Right ventricle myocardium inferior (tissue), 1 donor: Measurements from ENCODE around the gene PTPRH. TPM values are rescaled to one million over a fixed set of nuclear protein-coding genes. Genes with fewer than 3 reads are reported as not detected.

ENCODE experiments used
- ATAC-seq: fragments of 200-7000 bp; cut with Tn5 transposase; one replicate; pipeline ENCODE4 v1.9.1; 2020; ENCODE audit warnings: mild to moderate bottlenecking, moderate library complexity
- DNase-seq: peaks from one replicate; pipeline ENCODE4 v3.0.0; 2021; ENCODE audit errors: missing footprints
- intact Hi-C: fragments of 100-400 bp; cut with DNase I; formaldehyde crosslinking; loops from one replicate; pipeline ENCODE4 v1.11.0; 2022
- long read RNA-seq: library from polyadenylated mRNA; unstranded; transcript quantifications from one replicate; pipeline ENCODE4 v2.0.0, GENCODE V29; 2021
- total RNA-seq: library from RNA; stranded (reverse); fragmentation: NEBNext Ultra II Directional; extraction: Animal tissue kit (Norgen Biotek cat#: 25700); gene quantifications from one replicate; pipeline ENCODE4 v1.2.1, GENCODE V29; 2021
- donor health status: DM: no; HTN: yes; CAD: no; lungs with severe emphysema.

The PTPRH gene, protein sequence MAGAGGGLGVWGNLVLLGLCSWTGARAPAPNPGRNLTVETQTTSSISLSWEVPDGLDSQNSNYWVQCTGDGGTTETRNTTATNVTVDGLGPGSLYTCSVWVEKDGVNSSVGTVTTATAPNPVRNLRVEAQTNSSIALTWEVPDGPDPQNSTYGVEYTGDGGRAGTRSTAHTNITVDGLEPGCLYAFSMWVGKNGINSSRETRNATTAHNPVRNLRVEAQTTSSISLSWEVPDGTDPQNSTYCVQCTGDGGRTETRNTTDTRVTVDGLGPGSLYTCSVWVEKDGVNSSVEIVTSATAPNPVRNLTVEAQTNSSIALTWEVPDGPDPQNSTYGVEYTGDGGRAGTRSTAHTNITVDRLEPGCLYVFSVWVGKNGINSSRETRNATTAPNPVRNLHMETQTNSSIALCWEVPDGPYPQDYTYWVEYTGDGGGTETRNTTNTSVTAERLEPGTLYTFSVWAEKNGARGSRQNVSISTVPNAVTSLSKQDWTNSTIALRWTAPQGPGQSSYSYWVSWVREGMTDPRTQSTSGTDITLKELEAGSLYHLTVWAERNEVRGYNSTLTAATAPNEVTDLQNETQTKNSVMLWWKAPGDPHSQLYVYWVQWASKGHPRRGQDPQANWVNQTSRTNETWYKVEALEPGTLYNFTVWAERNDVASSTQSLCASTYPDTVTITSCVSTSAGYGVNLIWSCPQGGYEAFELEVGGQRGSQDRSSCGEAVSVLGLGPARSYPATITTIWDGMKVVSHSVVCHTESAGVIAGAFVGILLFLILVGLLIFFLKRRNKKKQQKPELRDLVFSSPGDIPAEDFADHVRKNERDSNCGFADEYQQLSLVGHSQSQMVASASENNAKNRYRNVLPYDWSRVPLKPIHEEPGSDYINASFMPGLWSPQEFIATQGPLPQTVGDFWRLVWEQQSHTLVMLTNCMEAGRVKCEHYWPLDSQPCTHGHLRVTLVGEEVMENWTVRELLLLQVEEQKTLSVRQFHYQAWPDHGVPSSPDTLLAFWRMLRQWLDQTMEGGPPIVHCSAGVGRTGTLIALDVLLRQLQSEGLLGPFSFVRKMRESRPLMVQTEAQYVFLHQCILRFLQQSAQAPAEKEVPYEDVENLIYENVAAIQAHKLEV
- 0.87 TPM for total RNA-seq
- long read RNA-seq, partial matches to known transcripts: 0 of 2 reads
- long read RNA-seq, other reads (novel, unspliced or antisense): 2 of 2 reads

DNA sequence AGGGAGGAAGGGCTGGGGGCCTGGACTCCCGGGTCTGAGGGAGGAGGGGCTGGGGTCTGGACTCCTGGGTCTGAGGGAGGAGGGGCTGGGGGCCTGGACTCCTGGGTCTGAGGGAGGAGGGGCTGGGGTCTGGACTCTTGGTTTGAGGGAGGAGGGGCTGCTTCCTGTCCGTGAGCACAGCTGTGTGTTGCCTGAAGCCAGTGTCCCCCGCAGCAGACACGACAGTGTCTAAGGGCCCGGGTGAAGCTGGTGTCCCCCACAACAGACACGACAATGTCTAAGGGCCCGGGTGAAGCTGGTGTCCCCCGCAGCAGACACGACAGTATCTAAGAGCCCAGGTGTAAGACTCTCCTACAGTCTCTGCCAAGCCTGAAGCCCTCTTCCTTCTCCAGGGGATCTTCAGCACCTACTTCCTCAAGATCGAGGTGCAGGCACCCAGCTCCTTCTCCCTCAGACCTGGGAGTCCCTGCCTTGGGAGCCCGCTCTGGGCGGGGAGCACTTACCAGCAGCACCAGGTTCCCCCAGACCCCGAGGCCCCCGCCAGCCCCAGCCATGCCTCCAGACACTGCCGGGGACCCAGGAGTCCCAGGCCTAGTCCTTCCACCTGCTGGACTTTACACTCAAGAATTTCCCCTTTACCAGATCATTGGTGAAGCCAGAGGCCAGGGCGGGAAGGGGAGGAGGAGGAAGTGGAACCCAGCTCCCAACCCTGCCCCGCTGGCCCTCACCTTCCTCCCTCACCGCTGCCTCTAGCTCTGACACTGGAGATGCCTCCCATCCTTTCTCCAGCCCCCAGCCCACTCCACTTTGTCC lies at the start of gene PTPRH:
Gene PTPRH (minus strand): TSS at position 622 of the 813 bp plus-strand sequence. CDS start 68 bp downstream, at position 554.
- intact Hi-C loops: no loop called here
- DNase-seq (no peak), ATAC-seq (no peak)

DNA sequence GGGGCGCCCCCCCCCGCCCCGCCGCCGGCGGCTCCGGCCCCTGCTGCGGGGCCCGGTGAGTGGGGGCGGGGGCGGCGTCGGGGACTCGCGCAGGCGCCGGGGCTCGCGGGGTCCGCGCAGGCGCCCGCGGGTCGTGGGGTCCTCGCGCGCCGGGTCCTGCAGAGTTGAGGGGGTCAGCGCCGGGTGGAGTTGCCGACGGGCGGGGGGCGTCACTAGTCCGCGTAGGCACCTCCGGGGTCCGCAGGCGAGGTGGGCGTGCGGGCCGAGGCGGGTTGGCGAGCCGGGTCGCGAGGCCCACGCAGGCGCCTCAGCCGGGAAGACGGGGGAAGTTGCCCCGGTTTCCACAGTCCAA lies 49.2 kb upstream of the PTPRH start:
- DNase-seq (no peak), ATAC-seq (peak; percentile 11)
- intact Hi-C loops: no loop called here

DNA sequence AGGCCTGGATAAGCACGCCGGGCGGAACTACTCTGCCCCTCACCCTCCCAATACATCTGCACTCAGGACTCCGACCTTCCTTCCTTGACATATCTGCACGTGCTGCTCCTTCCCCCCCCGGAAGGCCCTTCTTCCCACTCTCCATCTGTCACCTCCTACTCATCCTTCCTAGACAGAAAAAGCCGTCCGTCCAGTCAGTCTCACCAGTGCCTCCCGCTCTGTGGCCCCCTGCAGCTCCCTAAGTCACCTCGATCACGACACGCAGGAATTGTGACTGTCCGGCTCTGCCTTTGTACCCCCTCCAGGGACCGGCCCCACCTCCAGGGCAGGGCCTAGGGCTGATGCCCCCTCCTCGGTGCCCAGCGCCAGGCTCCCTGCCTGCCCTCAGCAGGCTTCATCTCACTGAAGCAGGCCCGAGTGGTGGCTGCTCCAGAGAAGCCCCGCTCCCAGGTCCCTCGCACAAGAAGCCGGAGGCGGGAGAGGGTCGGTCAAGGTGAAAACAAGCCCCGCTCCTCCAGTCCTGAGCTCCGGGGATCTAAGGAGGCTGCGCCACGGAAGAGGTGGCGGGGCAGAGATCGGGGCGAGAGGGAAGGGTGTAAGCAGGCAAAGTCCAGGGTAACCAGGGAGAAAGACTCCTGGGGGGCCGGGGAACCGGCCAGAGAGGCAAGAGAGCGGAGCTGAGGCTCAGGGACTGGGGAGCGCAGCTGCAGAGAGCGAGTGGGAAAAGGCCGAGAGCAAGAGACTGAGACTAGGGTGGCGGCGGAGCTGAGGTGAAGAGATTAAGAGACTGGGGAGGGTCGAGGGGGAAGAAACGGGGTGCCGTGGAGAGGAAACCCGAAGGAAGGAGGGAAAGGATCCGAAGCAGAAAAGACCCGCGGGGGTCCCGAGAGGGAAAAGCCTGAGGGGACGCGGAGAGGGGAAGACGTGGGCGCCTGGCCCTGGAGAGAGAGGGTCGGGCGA lies 48.4 kb upstream of the PTPRH start:
- ATAC-seq (no peak), DNase-seq (no peak)
- intact Hi-C loops: no loop called here

DNA sequence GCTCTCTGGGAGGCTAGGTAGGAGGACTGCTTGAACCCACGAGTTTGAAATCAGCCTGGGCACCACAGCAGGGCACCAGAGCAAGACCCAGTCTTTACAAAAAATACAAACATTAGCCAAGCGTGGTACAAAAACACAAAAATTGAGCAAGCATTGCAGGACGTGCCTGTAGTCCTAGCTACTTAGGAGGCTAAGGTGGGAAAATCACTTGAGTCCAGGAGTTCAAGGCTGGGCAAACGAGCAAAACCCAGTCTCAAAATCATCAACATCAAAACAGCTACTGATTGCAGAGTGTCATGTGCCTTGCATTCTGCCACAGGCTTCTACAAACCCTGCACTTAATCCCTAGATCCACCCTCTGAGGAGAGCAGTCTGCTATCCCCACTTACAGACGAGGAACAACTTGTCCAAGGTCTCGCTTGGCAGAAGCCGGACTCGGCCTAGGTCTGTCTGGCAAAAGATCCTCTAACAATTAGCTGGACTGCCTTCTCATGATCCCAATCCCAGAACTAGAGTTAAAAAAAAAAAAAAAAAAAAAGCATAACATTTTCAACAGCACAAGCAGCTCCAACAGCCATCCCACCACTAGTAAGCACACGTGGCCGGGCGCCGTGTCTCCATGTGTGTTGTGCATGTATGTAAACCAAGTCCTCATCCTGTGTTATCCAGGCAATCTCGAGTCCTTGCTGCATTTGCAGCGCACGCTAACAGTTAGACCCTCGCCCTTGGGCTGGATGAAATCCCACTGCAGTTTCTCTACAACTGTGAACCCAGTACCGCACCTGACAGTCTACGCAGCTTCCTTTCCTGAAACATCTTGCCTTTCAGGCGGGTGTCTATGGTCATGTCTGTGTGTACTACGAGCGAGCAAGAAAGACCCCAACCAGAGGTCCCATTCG lies 47.5 kb upstream of the PTPRH start:
- intact Hi-C loops: no loop called here
- no peak for ATAC-seq
- DNase-seq: no peak

DNA sequence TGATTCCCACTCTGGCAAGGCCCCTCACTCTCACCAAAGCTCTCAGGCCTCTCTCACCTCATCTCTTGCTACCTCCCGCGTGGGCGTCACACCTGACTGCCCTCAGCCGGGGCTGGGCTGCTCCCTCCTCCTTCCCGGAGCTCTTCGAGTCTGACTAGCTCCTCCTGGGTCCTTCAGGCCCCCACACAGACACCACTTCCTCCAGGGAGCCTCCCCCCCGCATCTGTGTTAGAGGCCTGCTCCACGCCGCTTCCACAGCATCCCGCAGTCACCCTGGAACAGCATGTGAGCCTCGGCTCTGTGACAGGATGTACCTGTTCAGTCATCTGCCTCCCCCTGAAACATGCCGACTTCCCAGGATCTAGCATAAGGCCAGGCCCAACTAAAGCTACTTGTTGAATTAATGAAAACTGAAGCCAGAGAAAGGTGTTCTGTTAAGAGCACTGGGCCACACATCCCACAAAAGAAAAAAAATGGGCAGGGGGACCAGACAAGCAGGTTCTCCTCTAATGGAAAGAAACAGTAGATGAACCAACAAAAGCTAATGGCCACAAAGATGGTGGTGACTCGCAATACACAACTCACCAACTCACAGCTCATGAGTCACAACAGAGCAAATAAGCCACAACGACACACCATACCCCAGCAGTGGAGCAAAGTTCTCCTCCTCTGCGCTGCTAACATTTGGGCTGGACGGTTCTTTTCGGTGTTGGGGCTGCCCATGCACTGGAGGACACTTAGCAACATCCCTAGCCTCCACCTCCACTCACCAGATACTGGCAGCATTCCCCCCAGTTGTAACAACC lies 46.5 kb upstream of the PTPRH start:
- ATAC-seq (no peak), DNase-seq (no peak)
- intact Hi-C loops: no loop called here

DNA sequence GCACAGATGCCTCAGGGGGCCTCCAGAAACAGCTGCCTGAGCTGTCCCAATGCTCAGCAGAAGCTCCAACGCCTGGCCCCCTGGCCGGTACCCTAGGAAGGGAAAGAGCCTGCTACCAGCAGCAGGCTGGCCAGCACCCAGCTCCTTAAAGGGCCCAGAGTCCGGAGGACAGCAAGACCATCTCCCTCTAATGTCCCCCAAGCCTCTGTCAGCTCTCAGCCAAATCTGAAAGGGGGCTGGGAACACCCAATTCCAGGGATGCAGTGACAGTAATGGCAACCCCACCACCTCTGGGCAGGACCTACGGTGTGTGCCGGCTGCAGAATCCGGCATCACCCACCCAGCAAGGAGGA lies 45.3 kb upstream of the PTPRH start:
- intact Hi-C loops: no loop called here
- ATAC-seq: no peak
- no peak for DNase-seq

DNA sequence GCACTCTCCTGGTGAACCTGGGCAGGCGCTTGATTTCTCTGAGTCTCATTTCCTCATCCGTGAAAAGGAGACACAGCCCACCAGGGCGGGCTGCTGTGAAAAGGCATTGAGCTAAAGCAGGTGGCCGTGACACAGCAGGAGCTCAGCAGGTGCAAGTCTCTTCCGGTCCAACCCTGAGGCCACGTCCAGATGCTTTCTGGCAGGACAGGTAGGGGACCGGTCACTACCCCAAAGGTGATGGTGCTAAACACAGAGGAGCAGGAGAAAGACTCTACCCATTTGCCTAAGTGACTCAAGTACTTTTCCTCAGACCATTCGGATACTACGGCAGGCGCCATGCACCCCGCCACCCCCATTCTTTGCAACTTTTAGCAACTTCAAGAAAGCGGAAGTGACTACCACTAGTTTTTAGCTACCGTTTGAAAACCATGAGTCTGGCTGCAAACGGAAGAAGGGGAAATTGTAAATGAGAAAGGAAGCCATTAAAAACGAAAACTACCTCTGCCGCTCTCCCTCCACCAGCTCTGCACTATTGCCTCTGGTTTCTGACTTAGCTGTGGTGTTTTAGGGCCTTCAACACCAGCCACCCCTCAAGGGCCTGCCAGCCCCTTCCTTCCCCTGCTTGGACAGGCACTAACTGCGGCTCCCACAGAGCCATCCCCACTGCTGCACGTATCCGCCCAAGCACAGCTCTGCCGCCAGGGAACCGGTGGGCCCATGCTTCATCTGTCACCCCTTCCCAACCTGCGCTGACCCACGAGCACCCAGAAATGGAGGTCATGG lies 44.7 kb upstream of the PTPRH start:
- no peak for DNase-seq
- ATAC-seq: no peak
- intact Hi-C loops: no loop called here

DNA sequence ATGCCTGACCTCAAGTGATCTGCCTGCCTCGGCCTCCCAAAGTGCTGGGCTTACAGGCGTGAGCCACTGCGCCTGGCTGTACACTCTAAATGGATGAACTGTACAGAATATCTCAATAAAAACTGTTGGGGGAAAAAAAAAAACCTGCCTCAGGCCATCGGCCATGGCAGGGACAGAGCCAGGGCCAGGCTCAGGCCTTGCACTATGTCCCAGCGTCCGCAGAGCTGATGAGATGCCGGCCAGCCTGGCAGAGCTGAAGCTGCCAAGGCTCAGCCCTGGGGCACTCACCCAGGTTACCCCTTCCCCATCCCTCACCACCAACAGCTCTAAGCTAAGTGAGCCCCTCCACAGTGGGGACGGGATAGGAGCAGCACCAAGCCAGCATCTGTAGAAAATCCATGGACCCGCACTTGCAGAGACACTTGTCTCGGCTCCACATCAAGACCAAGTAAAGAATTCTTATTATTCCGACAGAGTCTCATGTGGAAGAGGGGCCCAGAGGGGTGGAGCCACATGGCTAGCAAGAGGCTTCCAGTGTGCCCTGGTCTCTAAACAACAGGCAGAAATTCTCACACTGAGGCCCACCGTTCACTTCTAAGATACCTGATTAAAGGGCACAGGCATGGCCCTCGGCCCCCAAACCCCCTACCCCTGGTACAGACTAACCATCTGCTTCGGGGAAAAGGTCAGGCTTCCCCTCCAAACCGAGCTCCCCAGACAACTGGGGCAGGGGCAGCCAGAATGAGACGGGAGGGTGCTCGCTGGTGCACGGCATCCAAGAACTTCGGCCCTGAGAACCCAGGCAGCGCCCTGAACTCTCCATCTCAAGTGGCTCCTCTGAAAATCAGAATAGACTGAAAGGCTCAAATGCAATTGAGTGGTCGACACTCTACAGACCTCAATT lies 43.7 kb upstream of the PTPRH start:
- ATAC-seq (no peak), DNase-seq (no peak)
- intact Hi-C loops: no loop called here

DNA sequence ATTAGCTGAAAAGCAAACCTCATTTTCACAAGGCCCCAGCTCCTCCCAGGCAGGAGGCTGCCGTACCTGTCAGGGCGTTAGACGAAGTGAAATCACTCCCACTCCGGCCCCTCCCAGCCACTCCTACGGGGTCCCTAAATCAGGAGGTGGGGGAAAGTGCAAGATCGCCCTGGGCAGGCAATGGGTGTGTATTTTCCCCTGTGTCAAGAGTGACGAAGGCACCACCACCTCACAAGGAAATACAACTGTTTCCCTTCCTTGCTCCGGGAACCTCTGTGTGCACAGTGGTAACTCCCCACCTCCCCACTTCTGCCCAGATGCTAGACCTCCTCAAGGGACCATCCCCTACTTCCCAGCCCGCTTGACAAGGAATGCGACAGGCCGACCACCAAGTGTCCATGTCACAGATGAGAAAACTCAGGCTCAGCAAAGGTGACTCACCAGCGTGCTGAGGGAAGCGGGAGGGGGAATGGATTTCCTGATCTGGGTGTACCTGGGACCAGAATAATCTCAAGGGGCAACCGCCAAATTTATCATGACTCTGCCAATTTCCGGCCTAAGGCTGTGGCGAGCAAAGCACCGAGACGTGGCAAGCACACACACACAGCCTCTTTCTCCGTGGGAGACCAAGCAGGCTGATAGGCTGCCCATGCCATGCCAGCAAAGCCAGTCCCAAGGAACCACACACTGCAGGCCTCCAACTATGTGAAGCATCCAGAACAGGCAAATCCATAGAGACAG lies 42.2 kb upstream of the PTPRH start:
- no peak for DNase-seq
- ATAC-seq: no peak
- intact Hi-C loops: no loop called here

DNA sequence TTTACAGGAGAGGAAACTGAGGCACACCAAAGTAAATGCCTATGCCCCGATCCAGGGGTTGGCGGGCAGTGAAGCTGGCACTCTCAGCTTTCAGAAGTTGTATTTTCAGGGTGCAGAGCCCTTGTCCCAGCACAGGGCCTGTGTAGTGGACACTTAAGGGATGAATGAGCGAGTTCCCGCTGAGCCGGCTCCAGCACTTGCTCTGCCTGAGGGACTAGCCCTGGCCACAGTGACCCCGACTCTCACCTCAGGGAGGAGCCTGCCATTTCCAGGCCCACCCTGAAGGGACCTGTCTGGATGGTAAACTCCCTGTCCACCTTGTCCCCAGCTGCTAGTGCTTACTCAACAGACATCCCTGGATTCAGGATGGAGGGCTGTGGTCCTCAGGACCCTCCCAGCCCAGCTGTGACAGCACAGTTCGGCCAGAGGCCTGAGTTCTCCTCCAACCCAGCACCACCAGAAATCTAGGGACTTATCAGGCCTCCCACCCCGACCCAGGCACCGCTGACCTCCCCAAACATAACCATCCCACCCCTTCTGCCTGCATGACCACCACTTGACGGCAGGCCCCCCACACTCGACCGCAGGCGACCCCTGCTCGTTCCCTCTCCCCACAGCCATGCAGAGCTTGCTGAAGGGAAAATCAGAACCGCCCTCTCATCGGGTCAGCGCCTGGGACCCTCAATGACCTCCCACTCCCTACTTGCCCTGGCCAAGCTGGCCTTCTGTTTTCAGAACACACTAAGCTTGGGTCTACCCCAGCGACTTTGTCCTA lies 41.1 kb upstream of the PTPRH start:
- DNase-seq: no peak
- no peak for ATAC-seq
- intact Hi-C loops: no loop called here

DNA sequence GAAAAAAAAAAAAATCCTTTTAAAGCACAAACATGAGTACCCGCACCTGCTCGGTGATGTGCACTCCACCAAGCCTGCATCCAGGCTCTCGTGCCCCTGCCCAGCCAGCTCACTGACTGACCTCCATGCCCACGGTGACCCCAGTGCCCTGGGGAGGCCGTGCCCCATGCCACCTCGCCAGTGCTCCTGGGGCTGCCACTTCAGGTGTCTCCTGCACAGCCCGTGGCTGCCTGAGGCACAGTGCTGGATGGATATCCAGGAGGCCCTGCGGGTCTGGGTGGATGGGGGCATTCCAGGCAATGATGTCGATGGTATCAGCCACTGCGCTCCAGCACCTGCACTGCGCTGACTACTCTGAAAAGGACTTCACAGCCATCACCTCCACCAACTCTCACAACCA lies 40.5 kb upstream of the PTPRH start:
- no peak for DNase-seq
- intact Hi-C loops: no loop called here
- no peak for ATAC-seq

DNA sequence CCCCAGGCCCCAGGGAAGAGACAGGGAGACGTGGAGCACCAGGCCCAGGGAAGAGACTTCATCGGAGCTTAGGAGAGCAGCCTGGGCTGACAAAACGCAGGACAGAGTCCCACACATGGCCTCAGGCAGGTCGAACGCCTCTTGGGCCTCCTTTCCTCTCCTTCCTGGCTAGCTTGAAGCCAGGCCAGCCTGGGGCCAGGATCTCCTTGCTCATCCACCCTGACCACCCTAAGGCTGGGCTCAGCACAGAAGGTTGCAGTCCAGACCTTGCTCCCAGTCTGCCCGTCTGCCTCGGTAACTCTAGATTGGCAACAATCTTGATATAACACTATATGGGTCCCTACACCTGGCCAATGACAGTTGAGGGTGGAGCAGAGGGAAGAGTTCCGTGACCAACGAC lies 39.4 kb upstream of the PTPRH start:
- no peak for DNase-seq
- intact Hi-C loops: no loop called here
- no peak for ATAC-seq

DNA sequence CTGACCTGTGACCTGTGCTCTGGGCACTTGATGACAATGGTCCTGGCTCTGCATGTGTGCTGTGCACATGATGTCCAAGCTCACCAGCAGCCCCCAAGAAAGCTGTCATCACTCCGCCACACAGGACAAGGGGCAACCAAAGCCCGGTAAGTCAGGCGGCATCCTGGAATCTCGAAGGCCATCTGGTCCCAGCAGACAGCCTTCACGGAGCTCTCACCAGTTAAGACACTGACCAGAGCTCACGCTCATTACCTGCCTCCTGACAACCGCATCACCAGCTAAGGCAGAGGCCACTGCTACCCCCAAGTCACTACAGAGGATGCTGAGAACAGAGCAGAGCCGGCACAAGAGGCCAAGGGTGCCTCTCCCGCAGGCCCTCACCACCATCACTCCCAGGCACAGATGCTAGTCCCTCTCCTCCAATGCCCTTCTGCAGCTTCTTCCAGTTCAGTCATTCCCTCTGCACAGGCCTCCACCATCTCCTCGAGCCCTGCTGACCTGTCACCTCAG lies 38.9 kb upstream of the PTPRH start:
- intact Hi-C loops: no loop called here
- ATAC-seq (no peak), DNase-seq (no peak)
